HUDEP-2 (cell line): ENCODE measurements around the gene RNF152.

ENCODE experiments used
- DNase-seq, 76 experiments: peaks; one replicate each; lab custom pipeline; 2025; ENCODE audit not compliant: unreplicated experiment in 76 of 76; lab: John Stamatoyannopoulos, UW

Gene RNF152

GRCh38 chr18:61892683-61893308, at the start of gene RNF152:
Gene RNF152 (minus strand): TSS chr18:61893007. CDS start chr18:61816463, 76,544 bp downstream.
- DNase-seq = no peak

DNA sequence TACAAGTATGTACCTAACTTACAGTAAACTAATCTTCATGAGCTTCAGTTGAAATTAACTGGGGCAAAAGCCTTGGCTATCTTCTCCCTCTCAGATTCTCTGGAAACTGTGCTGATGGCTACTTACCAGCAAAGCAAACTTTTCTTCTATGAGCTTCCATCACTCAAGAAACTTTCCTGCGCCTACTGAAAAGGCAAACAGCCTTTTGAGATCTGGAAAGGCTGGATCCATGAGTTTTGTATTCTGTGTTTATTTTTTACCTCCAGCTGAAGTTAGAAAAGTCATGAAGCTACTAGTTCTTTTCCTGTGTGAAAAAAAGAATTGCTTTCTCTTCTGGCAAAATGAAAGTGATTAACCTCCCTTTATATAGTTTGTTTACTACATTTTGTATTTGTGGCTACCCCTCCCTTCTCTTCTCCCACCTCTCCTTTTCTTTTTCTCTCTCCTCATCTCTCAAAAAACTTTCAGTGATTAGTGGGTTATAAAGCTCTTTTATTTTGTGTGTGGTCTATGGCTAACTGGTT, 49.2 kb upstream of the RNF152 start:
- no peak for DNase-seq

- DNase-seq = no peak
Measured at GRCh38 chr18:61939046-61939674, 46.4 kb upstream of the RNF152 start.

DNA sequence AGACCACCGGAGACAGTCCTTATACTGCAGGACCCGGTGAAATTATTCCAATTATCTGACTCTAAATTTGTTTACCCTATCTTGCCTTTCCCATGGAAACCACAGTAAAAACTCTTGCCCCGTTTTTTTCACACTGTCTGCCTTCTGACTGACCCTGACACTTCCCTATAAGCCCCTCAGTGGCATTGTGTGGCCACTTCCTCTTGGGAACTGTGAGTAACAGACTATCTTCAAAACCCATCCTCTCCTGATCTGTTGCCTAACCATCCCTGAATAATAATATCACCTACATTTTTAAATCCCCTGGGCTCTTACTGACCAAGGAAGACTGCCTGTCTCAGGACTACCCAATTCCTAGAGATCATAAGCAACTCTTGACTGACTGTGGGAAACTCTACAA, 42.6 kb upstream of the RNF152 start:
- DNase-seq = no peak

DNA sequence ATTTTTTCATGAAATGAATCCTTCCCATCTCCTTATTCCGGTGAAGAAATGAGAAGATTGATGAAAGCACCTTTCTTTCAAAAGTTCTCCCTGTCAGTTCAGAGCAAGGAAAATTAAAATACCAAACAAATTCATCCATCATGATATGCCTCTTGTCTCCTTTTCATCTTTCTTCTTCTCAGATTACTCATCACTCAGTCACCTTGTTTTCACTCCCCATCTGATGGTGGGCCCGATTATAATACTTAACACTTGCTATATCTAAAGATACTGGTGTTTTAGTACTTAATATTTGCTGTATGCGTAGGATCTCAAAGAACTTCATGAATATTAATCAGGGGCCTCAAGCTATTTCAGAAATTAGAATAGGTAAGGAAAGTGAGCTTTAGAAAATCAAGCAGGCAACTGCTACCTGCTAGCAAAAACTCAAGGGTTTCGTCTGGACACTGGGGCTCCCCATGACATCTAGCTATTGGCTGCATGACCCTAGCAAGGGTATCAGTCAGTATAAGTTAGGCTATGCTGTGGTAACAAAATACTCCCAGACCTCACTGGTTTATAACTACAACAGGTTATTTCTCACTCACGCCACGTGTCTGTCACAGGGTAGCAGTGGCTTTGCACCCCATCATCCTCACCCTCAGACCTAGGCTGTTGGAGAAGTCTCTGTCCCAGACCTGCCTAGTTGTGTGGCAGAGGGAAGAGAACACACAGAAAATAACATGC, 39.0 kb upstream of the RNF152 start:
- no peak for DNase-seq

DNA sequence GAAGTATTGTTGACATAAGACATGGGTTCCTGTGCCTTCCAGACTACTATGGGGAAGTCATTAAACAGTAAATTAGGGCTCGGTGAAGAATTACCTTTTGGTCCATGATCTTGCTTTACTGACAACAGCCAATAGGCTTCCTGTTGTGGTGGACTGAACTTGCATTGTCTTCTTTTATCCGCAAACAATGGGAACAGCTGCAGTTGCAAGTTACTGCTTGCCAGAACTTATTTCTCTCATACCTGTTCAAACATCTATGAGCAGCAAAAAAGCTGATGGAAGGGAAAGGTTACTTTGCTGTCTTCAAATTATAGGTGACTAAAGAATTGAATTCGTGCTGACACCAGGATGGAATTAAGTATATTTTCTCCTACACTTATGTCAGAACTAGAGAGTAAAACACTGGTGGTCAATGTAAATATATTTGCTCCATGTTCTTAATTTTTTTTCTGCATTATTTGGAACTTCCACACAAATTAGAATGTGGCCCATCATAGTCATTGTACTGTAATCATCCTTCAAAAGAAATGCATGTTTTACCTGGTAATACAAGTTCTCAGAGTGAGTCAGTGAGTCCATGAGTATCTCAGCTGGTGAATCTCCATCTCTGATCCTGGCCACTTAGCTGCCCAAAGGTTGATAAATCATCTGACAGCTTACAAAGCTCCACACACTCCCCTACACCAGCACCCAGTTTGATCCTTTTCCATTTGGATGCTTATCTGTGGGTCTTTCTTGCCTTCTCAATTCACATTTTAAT, 37.3 kb upstream of the RNF152 start:
- no peak for DNase-seq

DNA sequence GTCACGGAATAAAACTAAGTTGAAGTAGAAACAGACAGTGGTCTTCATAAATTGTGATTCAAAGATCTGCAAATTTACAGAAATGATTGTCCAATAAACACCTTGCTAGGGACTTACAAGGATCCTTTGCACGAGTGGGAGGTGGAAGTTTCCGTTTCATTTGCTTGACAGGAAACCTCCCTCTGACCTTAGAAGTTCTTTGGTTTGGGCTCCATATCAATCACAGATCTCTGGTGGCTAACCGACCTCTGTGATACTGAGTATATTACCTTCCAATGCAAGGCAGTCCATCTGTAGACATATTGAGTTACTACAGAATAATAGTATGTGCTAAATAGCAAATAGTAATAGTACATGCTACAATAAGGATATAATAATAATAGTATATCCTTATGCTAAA, 33.7 kb upstream of the RNF152 start:
- DNase-seq = no peak

- no peak for DNase-seq
Measured at GRCh38 chr18:61924550-61924949, 31.7 kb upstream of the RNF152 start.

- no peak for DNase-seq
Measured at GRCh38 chr18:61922435-61922834, 29.6 kb upstream of the RNF152 start.

DNA sequence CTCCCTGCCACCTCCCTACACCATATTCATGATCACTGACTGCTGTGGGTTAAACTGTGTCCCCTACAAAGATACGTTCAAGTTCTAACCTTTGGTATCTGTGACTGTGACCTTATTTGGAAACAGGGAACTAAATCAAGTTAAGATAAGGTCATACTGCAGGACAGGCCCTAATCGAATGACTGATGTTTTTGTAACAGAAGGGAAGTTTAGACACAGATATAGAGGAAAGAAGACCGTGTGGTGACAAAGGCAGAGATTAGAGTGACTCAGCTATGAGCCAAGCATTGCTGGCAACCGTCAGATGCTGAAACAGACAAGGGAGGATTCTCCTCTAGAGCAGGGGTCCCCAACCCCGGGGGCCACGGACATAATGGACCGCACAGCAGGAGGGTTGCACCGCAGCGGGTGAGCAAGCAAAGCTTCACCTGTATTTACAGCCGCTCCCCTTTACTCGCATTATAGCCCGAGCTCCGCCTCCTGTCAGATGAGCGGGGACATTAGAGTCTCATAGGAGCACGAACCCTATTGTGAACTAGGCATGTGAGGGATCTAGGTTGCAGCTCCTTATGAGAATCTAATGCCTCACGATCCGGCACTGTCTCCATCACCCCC, 28.9 kb upstream of the RNF152 start:
- no peak for DNase-seq

- no peak for DNase-seq
Measured at GRCh38 chr18:61917818-61918217, 25.0 kb upstream of the RNF152 start.

GRCh38 chr18:61912476-61912875, 19.7 kb upstream of the RNF152 start:
- no peak for DNase-seq

- no peak for DNase-seq
Measured at GRCh38 chr18:61910101-61910500, 17.3 kb upstream of the RNF152 start.

GRCh38 chr18:61908661-61909060, 15.9 kb upstream of the RNF152 start:
- no peak for DNase-seq

DNA sequence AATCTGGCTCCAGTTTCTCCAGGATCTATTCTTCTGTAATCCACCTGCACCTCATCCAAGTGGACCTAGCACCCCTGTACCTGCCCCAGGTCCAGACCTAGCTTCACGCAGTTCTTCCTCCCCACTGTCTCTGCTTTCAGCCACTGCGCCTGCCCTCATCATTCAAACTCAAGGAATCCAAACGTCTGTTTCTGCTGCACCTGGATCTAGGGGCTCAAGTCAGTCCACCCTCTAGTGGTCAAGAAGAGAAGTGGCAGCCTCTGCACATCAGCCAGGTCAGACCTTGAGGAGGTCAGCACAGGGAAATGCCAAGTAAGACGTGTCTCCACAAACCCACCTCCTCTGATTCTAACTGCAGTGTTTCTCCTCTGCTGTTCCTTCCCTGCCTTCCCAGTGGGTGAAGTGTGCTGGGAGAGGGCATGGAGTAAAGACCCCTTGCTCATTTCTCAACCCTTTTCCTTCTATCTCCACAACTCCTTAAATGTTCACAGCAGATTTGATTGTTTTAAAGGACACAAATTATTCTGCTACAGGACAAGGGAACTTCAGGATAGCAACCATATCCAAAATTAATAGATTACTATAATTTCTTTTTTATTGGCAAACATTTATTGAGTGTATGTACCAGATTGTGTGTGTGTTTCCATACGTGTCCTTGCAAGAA, 8.6 kb upstream of the RNF152 start:
- DNase-seq = peak in 24 of 76 experiments; percentile 4 to 61 (median 22)

DNA sequence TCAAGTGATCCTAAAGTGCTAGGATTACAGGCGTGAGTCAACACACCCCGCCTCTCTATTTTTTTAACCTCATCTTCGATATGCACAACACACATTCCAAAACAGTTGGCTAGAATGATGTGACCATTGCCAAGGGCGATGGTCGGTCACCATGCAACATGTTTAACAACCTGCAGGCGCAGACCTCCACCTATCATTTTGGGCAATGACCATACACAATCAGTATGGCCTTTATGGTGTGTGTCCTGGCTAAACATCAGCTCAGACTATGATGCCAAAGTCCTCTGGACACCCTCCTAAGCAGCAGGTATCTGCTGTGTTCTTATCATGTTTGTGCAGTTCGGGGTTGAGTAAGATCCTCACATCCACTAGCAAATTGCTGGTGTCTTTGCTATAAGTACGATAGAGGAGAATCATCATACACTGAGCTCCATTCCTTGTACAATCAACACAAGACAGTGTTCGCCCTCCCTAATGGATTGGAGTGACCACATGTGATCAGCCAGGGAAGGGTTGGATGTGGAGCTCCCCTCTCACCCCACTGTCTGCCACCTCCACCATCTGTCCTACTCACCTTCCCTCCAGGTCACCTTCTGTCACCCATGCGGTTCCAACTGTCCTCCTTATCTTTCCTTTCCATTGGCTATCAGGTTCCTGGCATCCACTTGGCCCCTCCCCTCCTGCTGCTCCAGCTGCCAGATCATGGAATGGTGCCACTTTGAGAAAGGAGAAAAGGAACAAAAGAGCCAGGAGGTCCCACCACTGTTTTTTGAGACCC, 7.9 kb upstream of the RNF152 start:
- no peak for DNase-seq

DNA sequence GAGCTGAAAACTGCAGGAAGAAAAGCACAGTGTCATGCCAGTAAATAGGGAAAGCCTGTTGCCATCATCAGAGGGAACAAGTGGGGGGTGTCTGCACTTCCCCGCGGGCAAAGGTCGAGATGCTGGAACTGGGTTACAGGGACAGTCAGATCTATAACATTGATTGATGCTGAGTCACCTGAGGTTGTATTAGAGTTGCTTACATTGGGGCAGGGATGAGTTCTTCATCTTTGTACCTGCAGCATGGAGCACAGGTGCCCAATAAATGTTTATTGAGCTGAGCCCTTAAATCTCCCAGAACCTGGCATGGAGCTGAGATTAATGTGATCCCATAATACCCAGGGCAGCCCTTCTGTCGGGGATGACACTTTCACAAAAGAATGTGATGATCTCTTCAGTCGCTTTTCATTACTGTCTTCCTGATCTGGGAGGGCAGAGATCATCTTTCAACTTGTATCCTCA, 5.9 kb upstream of the RNF152 start:
- DNase-seq = no peak

DNA sequence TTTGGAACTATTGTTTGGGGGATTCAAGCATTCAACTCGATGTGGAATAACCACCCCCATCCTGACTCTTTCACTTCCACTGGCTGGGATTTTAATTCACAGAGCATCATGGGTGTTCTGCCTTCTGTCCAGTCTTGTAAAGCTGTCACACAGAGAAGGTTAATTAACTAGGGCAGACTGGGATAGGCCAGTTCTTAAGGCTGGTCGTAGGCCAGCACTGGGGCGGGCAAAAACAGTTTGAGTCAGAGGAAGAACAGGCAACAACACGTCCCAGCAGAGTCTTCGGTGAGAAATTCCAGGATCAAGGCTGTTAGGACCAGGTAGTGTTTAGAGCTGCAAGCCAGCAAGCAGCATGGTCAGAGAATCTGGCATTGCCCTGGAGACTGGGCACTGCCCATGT, 4.0 kb upstream of the RNF152 start:
- no peak for DNase-seq

DNA sequence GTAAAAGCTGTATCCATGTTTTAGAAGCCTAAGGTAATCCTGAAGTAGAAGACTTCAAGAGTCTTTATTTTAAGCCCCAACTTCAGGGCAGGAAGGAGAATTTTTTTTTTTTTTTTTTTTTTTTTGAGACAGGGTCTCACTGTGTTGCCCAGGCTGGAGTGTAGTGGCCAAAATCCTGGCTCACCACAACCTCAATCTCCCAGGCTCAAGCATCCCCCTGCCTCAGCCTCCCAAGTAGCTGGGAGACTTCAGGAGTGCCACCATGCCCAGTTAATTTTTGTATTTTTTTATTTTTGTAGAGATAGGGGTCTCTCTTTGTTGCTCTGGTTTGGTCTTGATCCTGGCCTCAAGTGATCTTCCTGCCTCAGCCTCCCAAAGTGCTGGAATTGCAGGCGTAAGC, 3.3 kb upstream of the RNF152 start:
- no peak for DNase-seq
